Measurements from ENCODE around the gene SPATC1L.
"Not testable (repeated sequence)": the region's sequence is repeated elsewhere in the genome, so short reads cannot be mapped to it uniquely, and the experiment has no call there.

Gene SPATC1L

DNA sequence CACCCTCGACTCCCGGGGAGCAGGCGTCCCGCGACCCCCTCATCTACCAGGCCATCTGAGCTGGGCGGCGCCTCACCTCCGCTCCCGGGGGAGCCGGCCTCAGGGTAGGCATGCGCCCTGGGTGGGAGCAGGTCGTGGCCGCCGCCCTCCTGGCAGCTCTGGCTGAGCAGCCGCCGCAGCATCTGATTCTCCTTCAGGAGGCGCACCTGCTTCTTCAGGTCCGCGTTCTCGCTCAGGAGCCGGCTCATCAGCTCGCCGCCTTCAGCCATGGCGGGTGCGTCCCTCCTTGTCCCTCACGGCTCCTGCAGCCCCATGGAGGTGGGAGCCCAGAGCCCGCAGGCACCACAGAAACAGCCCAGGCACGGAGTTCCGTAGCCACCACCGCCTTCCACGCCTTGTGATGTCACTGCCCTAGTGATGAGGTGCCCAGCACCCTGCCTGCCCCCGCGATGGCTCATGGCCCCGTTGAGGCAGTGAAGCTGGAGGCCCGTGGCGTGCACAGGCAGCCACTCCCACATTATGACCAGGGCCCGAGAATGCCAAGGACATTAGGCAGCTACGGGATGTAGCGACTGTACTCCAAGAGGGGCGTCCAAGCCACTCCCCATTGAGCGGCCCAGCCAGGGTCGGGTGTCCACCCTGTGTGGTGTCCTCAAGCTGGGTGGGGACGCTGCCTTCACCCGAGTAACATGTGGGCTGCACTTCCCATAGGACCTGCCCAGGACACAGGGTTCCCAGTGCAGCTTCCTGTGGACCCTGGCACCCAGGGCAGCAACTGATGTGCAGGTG is 1.5 kb downstream of the SPATC1L start:
- DNase-seq, result no peak

DNA sequence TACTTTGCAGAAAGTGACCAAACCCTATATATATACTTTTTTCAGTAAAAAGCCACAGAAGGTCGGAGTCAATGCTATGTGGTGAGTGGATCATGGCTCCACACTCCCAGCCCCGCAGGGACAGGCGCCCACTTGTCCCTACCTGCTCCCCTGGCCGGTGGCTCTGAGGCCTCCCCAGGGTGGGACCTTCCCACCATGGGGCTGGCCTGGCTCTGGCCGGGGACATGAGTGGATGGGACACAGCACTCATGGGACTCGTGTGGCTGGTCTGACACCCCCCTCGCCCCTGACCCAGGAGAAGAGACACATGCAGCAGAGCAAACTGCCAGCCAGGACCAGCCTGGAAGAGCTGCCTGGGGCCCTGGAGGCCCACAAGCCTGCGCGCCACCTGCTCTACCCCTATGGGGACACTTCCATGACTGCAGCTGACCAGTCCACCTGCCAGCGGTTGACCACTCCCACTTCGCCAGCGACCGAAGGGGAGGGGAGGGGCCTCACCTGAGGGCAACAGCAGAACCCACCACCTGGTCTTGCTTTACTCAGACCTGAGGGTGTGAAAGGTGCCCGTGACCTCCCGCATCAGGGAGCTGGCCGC is 2.2 kb downstream of the SPATC1L start:
- no peak for DNase-seq

DNA sequence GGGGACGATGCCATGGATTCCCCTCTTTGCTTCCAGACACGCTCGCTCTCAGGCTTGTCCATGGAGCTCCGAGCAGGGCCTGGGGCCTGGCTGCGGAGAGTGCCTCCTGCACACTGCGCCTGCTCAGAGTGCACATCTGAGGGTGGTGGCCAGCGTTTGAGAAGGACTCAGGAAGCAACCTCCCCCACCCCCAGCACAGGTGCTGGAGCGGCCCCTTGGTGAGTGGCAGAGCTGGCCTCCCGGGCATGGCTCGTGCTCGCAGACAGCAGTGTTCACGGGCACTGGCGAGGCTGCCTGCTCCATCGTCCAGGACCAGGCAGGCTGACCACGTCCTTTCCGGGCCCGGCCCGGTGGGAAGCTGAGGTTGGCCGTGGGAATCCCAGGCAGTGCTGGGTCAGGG is 2.8 kb downstream of the SPATC1L start:
- no peak for DNase-seq

DNA sequence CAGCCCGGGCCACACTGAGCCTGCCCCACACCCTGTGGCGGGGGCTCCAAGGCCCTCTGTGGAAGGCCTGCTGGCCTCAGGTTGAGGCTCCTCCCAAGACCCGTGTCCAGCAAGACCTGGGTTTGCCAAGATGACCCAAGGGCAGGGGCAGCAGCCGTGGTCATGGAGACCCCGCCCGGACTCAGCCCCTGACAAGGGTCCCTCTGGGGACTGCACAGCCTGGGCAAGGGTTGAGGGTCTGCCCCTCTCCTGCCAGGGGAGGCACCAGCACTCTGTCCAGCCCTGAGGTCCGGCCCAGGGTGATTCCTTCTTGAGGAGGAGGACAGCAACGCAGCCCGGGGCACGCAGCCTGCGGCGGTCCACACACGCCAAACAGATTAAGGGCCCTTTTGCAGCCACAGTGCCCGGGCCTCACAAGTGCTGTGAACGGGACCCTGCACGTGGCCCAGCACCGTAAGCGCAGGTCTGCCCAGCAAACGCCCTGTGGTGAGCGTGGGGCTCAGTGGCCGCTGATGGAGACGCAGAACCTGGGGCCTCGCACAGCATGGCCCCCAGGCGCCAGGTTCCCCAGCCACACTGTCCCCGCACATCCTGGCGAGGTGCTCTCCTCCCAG is 3.4 kb downstream of the SPATC1L start:
- DNase-seq, result no peak

DNA sequence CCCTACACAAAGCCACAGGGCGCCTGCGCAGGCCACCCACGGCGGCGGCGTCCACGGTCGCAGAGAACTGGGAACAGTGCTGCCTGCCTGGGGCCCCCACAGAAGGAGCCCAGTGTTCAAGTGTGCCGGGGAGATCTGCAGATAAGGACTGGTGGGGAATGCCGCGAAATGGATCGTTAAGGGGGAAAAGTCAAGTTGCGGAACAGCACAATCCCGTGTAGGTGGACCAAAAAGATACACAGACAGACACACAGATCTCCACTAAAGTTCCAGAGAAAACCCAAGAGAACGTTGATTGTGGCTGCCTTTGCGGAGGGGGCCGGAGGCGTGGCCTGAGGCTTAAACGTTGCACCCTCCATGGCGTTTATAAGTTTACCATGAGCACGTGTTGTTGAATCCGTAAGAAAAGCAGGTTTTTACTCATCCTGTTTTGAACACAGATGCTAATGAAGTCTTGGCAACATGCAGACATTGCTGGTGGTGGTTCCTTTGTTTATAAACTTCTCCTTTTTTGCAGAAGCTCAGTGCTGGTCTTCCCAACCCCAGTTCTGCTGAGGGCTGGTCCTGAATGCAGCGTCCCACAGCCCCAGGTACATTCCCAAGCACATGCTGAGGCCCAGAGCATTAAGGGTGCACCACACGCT is 4.1 kb downstream of the SPATC1L start:
- DNase-seq, result no peak

DNA sequence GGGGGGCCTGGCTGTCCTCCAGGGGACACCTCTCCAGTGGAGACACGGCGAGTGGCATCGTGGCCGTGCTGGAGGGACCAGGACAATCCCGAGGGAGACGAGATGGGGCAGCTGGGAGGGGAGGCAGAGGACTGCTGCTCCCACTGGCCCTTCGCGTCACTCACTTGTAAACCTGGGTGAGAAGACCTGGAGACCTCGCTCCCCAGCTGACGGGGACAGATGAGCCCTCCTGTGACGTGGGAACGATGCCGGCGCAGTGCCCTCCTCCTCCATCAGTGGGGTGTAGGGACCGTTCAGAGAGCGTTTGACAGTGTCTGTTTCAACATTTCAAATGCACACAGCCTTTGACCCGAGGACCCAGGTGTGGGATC is 4.6 kb downstream of the SPATC1L start:
- DNase-seq, result no peak

DNA sequence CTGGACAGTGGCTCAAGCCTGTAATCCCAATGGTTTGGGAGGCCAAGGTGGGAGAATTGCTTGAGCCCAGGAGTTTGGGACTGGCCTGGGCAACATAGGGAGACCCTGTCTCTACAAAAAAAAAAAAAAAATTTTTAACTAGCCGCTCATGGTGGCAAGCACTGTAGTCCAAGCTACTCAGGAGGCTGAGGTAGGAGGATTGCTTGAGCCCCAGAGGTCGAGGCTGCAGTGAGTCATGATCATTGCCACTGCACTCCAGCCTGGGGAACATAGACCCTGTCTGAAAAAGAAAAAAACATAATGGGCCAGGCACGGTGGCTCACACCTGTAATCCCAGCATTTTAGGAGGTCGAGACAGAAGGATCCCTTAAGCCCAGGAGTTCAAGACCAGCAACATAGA is 5.3 kb downstream of the SPATC1L start:
- no peak for DNase-seq

DNA sequence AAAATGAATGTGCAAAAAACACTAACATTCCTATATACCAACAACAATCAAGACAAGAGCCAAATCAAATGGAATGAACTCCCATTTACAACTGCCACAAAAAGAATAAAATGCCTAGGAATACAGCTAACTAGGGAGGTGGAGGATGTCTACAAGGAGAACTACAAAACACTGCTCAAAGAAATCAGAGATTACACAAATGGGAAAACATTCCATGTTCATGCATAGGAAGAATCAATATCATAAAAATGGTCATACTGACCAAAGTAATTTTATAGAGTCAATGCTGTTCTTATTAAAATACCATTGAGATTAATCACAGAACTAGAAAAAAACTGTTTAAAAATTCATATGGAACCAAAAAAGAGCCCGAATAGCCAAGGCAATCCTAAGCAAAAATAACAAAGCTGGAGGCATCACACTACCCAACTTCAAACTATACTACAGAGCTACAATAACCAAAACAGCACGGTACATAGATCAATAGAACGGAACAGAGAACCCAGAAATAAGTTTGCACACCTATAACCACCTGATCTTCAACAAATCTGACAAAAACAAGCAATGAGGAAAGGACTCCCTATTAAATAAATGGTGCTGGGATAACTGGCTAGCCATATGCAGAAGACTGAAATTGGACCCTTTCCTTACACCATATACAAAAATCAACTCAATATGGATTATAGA is 7.7 kb downstream of the SPATC1L start:
- DNase-seq, result not testable (repeated sequence)

DNA sequence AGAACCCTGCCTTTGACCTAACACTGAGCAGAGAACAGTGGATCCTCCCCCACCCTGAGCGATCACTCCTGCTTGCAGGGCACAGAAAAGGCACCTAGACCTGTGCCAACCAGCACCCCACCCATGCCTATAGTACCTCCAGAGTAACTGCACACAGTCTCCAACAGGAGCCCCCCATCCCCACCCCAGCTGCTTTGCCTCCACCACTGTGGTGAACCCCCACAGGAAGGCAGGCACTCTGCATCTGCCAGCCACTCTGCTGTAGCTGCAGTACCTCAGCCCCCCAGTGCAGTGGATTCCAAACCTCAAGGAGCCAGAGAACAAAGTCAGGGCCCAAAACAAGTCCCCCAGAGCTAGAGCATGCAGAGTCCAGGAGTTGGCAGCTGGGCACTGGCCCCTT is 10.7 kb downstream of the SPATC1L start:
- DNase-seq, result no peak

DNA sequence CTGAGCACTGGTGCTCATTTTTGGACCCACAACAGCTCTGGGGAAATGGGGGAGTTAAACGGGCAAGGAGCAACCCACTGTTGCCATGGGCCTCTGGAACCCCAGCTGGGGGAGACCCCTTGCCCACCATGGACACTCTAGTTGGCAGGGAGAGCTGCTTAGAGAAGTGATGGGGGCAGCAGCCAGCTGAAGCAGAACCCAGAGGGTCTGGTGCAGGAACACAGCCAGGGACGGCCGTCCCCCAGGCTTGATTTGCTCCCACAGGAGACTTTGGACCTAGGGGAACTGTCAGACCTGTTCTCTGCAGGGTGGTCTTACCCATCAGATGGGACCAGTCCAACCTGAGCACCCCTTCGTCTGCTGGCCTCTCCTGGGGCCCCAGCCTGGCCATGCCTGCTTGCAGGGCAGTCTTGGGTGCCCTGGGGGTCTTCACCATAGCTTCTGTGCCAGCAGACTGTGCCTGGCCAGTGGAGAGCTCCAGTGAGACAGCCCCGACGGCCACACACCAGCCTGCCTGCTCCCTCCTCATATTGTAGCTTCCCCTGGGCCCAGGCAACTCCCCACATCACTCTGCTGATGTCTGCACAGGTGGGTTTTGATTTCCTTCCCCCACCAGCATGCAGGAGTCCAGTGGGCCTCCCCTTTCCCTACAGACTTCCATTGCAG is 11.3 kb downstream of the SPATC1L start:
- no peak for DNase-seq

DNA sequence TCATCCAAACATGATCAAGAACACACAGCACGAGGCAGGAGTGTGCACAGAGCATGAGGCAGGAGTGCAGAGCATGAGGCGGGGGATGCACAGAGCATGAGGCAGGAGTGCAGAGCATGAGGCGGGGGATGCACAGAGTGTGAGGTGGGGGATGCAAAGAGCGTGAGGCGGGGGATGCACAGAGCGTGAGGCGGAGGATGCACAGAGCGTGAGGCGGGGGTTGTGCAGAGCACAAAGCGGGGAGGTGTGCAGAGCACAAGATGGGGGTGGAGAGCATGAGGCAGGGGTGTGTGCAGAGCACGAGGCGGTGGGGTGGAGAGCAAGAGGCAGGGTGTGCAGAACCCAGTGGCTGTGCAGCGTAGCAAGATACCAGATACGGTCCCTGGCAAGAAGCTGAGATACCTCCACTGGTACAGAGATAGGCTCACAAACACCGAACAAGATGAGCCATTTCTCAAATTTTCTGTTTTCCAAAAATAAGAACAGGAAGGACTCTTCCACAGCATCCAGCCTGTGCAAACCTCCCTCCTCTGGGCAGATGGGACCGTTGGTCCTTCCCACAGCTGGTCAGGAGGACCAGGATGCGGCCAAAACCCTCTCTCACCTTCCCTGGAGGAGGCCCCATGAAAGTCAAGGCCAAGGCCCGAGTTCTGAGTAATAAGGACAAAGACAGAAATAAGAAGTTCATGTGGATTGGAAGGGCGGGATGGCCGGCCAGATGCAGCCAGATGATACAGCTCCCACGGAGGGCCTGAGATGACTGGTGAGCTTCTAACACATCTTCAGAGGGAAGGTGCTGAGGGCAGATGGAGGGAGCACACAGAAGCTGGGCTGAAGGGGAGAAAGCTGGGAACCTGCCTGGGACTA is 12.0 kb downstream of the SPATC1L start:
- no peak for DNase-seq

DNA sequence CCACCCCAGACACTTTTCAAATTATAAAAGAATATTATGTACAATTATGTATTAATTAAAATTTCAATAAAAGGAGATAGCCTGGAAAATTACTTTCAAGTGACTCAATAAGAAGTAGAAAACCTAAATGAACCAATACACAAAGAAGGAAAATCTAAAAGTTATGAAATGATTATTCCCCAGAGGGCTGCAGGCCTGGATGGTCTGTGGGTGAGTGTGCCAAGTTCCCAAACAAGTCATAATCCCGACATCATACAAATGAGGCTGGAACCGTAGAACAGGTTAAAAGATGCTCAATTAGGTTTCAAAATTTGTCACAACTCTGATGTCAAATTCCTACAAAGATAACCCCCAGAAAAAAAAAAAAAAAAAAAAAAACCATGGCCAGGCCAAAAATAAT is 12.7 kb downstream of the SPATC1L start:
- no peak for DNase-seq

DNA sequence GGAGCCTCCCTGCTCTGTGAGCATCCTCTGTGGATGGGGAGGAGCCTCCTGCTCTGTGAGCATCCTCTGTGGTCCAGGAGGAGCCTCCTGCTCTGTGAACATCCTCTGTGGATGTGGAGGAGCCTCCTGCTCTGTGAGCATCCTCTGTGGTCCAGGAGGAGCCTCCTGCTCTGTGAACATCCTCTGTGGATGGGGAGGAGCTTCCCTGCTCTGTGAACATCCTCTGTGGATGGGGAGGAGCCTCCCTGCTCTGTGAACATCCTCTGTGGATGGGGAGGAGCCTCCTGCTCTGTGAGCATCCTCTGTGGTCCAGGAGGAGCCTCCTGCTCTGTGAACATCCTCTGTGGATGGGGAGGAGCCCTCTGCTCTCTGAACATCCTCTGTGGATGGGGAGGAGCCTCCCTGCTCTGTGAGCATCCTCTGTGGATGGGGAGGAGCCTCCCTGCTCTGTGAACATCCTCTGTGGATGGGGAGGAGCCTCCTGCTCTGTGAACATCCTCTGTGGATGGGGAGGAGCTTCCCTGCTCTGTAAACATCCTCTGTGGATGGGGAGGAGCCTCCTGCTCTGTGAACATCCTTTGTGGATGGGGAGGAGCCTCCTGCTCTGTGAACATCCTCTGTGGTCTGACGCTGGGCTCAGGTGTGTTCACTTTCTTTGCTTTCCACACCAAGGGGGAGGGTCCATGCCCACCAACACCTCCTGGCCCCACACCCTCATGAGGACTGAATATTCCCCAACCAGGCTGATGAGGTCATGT is 13.6 kb downstream of the SPATC1L start:
- DNase-seq, result peak in 2 of 5 donors; percentile 27 to 38

DNA sequence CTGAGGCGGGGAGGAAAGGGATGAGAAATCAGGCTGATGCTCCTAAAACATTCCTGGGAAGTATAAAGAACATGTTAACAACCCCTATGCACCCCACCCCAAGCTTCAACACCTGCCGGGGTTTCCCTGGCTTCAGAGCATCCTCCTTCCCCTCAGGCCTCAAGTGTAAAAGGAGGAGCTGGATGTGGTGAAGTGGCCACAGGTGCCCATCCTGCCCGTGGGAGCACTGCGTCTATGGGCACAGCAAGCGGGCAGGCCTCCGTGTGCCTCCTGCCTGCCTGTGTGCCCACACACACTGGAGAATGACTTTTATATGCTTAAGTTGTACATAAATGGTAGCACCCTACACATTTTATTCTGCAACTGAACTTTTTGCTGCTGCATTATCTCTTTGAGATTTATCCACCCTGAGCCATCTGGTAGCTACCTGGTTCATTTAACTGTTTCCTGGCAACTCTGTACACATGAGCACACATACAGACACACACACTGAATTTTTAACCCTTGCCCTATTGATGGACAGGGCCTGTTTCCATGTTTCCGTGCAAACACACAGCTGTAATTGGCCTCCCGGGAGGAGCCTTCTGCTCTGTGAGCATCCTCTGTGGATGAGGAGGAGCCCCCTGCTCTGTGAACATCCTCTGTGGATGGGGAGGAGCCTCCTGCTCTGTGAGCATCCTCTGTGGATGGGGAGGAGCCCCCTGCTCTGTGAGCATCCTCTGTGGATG is 15.4 kb downstream of the SPATC1L start:
- DNase-seq, result no peak

DNA sequence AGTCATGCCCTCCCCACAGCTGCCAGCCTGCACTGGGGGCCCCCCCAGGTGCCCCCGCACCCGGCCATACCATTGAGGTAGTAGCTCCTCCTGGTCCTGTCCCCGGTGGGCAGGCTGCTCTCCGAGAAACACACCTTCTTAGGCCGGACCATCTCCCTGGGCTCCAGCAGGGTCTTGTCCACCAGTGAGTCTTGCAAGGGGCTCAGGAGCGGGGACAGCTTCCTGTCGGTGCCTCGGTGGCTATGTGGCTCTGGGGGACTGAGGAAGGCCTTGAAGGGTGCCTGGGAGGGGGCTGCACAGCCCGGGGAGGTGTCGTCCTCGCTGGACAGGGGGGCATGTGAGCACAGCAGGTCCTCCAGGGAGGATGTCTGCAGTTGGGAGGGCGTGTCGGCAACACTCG is 16.0 kb downstream of the SPATC1L start:
- no peak for DNase-seq

DNA sequence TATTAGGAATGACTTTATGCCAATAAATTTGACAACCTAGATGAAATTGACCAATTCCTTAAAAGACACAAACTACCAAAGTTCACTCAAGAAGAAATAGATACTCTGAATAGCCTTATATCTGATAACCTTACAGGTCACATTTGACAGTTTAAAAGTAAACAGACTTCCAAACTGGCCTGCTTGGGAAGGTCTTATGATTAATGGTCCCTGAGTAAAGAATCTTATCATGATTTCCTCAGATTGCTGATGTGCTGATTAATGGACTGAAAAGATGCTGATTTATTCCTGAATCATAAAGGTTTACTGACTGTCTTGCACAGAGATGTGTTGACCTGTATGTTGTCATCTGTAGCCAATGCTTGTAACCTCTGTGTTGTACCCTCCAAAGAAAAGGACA is 19.2 kb downstream of the SPATC1L start:
- DNase-seq, result no peak

DNA sequence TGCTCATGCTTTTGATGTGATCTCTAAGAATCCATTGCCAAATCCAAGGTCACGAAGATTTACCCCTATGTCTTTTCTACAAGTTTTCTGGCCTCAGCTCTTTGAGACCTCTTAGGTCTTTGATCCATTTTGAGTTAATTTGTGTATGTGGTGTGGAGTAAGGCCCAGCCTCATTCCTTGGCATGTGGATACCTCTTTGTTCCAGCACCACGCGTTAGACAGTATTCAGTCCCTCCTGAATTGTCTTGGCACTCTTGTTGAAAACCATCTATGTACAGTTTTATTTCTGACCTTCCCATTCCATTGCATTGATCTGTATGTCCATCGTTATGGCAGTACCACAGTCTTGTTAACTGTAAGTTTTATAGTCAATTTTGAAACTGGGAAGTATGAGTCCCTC is 20.9 kb downstream of the SPATC1L start:
- no peak for DNase-seq

DNA sequence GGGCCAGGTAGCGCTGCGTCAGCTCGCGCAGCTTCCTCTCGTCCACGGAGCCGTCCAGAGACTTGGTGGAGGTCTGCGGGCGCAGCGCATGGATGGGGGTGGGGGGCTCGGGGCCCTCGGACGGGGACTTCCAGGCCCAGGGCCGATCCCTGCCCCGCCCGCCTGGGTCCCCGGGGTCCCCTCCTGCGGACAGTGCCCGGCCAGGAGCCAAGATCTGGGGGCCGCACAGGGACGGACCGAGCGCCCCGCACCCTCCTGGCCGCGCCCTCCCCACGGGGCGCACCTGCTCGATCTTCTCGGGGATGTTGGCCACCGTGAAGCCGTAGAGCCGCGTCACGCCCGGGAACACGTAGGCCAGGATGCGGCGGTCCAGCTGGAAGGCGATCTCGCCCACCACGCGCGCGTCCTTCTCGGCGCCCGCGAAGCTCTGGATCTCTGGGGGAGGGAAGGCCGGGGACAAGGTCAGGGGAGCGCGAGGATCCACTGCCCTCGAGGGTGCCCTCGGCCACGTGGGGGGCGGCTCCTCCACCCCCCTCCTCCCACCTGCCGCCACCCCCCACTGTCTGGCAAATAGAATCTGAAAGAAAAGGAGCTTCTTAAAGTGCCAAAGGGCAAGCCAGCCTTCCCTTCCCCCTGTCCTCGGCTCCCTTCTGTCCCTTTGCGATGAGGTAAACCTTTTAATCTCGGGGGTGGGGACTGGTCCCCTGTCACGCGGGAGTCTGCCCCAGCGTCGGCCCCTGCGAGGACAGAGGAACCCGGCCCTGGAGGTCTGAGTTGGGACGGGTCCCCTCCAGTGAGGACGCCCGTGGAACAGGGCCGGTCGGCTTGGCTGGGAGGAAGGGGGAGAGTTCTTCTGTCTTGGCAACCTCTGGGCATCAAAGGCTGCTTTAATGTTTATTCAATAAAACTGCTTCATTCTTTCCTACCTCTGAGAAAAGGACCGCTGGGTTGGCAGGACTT is 22.3 kb downstream of the SPATC1L start:
- DNase-seq, result no peak

Measured in T-helper 1 cell (primary cell).